Pons (tissue), 1 donor: ENCODE data around the gene DUS1L.

Experiments
- DNase-seq: peaks from one replicate; pipeline ENCODE4 v3.0.0-alpha.2; 2016; ENCODE audit warnings: low spot score

The DUS1L gene

DNA sequence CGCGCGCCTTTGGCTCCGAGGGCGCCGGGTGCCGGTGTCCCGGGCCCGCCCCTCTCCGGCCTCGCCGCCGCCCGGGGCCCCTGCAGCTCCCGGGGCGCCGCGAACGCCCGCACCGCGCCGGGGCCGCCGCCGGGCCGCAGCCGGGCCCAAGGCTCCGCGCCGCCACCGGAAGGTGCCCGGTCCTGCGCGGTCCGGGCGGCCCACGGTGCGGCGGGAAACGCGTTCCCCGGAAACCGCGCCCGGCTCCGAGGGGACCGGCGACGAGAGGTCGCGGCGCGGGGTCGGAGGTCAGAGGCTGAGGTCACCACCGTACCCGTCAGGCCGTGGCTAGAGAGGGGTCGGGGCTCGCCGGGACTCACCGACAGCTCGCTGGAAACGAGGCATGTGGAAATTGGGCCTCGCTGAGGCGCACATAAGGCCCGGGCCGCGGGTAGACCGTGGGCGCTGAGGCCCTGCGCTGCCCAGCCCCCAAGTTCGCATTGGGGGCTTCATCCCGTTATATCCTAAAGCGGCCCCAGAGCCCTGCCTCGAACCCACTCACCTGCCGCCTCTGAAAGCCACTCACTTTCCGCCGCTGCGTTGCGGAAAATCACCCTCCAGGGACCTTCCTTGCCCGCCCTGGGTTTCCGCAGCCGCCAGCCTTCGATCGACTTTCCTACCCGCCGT lies at the start of gene DUS1L:
Gene DUS1L, minus strand, starts transcription at position 167 of the 666 bp plus-strand sequence. CDS start 745 bp downstream, outside the sequence.
- DNase-seq = no peak

DNA sequence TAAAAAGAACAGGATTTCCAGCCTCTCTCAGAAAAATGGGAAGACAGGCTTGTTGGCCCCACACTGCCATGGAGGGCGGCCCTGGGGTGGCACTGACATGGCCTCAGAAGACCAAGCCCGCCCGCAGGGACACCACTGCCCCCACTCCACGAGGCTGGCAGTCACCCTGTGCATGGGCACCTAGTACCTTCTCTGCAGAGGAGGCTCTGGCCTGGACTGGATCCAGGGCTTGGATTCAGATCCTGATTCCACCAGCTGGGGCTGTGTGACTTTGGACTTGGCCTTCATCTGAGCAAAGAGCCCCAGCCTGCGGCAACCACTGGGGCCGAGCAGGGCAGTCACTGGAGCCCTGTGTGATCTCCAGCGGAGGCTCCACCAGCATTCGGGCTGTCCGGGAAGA lies 49.3 kb upstream of the DUS1L start:
- no peak for DNase-seq

DNA sequence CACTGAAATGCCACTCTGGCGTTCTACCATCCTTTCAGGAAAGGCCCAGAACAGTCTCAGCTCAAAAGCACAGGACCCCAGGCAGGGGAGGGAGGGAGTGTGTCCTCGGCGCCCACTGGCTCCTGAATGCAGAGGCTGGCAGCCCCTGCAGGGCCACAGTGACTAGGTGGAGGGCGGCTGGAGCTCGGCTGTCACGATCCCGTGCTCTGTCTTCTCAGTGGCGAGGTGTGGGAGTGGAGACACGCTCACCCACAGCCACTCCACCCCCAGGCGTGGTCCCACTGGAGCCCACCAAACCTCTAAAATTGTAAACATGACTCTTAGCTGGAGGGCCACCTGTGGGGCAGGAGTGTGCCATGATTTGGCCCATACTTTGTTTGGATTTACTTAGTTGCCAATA lies 48.8 kb upstream of the DUS1L start:
- no peak for DNase-seq

DNA sequence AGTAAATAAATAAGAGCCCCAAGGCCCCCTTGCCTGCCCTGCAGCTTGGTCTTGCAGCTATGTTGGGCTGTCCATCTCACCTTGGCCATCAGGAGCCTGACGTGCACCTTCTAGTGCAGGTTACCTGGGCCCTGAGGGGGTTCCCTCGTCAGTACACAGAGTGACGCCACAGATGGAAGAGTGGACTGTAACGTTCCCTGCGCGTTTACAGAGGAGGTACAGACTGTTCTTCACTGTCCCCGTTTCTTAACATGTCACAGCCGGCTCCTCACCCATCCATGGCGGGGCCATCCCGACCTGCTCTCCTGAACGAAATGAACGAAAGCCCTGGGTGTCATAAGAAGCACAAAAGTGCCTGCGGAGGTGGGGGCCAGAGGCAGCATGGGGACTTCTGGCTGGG lies 48.3 kb upstream of the DUS1L start:
- no peak for DNase-seq

DNA sequence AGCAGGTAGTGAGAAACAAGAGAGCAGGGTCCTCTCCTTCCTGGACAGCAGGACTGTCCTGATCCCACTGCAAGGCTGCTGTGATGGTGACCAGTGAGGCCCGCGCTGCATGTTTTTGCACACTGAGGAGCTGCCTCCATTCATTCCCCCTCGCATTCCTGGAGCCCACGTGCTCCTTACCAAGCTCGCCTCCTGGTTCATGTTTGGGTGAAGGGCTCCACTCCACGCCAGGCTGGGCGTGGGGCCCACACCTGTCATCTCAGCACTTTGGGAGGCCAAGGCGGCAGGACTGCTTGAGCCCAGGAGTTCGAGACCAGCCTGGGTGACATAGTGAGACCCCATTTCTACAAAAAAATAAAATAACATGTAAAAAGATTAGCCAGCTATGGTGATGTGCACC lies 47.8 kb upstream of the DUS1L start:
- DNase-seq = no peak

DNA sequence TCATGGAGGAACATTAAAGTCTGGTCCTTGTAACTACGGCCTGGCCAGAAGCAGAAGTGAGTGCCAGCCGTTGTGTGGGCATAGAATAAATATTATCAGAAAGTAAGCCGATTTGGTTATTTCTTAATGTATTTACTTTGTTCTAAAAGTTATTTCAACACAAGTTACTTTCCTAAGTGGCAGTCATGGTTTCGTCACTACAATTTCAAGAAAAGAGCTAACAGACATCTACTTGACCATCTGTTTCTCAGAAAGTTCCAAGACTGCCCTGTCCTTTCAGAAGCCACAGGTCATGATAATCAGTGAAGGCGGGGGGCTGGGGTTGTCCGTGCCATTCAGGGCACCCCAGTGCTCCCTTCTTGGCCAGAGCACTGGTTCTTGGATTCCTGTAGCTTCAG lies 47.3 kb upstream of the DUS1L start:
- DNase-seq = no peak

DNA sequence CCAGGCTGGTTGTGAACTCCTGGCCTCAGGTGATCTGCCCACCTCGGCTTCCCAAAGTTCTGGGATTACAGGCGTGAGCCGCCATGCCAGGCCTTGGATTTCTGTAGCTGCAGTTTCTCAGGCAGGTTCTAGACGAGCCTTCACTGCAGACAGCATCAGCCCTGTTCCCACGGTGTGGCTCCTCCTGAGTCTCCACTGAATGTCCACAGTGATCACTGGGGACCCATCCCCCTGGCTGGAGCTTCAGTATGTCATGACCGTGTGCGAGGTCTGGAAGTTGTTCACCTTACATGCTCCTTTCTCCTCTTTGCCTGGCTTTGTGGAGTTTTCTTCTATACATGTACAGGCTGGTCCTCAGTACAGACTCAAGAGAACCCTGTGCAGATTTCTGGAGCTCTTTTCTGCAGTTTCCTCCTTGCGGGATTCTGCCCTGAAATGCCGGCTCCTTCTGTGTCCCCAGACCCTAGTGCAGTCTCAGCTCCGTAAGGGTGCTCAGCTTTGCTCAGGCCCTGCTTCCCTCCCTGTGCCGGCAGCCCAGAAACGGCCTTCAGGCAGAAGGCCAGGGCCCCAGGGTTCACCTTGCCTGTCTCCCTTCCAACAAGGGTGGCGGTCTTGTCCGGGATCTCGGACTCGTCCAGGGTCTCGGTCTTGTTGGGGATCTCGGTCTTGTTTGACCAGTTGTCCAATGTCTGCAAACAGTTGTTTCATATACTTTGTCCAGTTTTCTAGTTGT lies 46.7 kb upstream of the DUS1L start:
- DNase-seq = no peak

DNA sequence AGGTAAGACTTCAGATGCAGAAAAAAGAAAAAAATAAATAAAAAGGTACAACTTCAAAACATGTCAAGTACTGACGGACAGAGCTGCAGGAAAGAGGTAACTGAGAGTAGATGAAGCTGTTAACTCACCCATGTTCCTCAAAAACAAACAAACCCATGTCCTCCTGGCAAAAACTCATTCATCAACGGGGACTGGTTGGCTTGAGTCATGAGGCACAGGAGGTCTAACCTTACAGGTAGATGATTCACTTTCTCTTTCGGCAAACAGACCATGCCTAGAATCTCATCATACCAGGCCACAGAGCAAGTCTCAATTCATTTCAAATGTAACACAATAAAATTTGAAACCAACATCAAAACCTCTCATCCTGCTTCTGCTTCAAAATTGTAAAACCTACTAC lies 44.7 kb upstream of the DUS1L start:
- DNase-seq = no peak

DNA sequence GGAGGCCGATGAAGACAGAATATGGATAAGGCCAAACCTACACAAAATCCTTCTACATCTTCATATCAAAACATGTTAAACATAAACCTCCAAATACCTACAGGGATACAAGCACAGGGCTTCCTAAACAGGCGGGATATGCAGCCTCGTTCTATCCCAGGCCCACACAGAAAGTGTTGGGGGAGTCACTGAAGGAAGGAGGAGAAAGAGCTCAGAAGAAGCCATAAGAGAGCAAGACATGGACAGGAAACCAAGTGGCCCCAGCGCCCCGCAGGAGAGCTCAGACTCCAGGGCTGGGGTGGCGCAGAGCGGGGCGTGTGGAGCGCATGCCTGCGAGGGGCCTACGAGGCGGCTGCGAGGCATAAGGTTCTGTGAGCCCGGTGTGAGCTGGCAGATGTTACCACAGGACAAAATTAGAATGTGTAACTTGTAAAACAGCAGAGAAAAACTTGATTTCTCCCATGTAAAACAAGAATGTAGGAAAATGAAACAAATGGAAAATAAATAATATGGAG lies 43.4 kb upstream of the DUS1L start:
- DNase-seq = no peak

DNA sequence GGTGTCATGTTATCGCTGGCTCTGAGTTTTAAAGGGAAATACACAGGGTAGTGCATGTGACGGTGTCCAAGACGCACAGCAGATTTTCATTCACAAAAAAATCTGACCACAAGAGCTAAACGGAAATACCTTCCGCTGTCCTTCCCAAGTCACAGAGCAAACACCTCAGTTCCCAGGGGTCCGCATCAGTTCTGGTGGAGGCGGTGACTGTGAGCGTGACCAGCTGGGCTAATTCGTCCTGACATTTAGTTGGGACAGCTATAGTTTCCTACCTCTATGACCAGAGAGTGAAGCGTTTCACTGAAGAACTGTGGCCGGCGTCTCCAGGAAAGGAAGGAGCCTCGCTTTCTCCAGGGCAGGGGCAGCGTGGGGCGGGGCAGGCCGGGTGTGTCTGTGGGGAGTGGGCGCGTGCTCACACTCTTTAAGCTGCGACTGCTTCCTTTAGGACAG lies 42.9 kb upstream of the DUS1L start:
- DNase-seq = no peak

DNA sequence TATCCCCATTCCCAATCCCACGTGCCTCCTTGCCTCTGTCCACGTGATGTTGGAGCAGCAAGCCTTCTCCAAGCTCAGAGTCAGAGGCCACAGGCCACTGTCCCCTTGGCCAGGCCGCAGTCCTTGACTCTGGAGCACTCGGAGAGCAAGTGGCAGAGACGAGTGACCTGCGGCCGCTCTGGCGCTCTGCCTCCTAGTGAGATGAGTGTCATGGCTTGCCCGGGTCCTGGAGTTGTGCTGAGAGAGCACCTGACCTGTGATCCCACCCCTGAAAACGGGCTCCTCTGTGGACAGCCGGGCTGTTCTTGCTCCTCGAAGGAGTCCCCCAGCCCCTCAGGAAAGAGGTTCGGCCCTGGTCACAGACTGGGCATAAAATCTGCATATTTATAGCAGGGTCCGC lies 42.4 kb upstream of the DUS1L start:
- DNase-seq = no peak

DNA sequence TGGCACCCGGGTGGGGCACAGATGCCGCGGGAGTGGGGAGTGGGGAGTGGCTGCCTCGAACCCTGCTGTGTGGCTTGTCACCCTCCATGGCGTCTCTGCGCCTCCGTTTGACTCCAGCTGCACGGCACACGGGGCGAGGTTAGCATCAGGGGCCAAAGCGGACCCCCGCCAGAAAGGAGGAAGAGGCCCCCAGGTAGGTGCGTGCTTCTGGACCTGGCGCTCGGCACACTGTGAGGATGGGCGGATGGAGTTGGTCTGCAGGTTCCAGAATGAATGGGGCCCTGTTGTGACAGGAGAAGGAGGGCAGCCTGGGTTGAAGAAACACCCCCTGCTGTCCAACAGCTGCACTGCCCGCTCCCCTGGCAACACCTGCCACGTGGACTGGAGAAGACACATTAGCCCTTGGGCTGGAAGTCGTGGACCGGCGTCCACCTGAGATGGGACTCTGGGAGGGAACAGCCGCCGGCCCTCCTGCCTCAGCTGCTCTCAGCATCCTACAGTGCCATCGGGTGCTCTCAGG lies 41.8 kb upstream of the DUS1L start:
- DNase-seq = no peak

DNA sequence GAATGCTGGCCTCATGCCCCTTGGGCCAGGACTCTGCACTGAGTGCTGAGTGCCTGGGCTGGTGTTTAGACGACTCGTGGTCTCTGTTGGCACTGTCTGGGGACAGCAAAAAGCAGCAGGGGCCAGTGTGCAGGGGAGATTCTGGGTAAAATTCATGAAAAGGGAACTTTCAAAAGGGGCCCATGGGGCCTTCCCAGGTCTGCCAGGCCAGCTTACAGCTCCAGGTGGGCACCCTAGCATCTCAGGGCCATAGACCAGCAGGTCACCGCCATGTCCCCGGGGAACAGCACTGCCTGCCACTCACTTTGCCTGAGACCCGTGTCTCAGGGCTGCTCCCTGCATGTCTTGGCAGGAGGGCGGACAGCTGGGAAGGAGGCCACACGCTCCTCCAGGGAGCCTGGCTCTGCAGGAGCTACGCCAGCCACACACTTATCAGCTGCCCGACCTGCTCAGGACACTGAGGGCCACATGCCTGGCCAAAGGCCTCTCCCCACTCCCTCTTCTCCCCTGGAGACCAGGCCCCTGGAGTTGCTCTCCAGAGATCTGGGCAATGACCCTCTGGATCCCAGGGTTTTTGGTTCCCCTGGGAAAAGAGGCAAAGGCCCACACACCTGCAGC lies 41.2 kb upstream of the DUS1L start:
- no peak for DNase-seq

DNA sequence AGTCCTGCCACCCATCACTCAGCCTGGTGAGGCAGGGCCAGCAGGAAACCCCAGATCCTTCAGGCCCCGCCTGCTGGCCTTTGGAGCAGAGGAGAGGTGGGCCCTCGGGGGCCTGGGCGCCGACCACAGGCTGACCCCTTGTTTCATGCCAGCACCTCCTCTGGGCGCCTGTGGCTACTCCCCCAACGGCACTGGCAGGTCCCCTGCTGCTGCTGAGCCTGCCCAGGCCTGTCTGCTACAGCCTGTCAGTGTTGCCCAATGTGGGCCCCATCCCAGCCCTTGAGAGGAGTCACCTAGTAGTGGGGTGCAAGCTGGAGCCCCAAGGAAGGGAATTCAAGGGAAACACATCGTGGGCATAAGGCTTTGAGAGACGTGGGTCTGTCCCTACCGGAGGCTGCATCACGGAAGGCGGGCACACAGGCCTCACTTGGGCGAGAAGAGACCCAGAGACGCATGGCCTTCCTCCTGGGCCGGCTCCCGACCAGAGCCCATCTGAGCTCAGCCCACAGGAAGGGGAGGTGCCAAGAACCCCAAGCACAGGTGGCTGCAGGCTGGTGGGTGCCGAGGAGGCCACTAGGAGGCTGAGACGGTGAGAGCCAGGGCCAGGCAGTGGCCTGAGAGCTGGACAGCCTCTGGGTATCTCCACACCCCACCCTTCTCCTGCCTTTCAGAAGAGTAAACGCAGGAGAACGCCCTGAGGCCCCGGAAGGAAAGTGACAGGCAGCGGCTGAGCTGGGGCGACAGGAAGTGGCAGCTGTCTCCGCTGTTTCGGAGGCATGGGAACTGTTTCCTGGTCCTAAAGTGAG lies 40.5 kb upstream of the DUS1L start:
- DNase-seq = no peak

DNA sequence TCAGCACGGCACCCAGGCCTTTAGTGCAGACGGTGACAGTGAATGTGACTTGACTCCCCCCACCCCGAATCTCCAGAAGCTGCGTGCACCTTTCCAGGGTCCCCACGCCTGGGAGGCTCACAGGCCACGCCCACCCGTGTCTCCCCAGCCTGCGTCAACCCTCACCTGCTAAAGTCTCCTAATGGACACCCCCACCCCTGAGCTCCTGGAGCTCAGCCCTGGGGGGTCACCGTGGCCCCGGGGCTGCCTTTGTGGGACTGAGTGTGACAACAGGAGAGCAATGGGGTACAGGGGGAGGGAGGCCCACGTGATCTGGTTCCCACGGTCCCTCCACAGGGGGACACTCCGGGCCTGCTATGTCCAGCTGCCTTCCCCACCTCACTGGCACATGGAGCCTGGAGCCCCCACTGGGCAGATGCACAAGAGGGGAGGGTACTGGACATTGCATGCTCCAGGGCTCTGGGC lies 39.8 kb upstream of the DUS1L start:
- DNase-seq = no peak

DNA sequence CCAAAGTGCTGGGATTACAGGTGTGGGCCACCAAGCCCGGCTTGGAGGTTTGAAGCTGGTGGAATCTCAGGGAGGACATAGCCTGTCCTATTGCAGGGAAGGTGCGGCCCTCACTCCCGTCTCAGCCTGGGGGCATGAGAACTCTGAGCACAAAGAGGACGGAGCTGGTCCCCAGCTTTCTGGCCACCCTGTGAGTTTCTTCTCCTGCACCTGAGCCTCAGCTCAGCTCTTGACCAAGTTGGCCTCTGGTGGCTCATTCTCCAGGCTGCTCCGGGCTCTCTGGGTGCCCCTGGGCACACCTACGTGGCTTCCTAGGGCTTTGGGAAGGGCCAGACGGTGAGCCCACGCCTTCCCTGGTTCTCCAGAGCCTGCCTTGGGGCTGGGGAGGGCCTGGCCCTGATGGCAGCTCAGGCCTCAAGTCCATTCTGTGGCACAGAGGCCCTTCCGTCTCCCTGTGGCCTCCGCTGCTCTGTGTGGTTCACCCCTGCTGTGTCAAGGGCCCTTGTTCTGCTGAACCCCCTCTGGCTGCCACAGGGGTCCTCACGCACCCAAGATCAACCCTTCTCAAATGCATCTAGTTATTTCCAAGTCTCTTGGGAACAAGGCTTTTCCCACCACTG lies 39.3 kb upstream of the DUS1L start:
- no peak for DNase-seq

DNA sequence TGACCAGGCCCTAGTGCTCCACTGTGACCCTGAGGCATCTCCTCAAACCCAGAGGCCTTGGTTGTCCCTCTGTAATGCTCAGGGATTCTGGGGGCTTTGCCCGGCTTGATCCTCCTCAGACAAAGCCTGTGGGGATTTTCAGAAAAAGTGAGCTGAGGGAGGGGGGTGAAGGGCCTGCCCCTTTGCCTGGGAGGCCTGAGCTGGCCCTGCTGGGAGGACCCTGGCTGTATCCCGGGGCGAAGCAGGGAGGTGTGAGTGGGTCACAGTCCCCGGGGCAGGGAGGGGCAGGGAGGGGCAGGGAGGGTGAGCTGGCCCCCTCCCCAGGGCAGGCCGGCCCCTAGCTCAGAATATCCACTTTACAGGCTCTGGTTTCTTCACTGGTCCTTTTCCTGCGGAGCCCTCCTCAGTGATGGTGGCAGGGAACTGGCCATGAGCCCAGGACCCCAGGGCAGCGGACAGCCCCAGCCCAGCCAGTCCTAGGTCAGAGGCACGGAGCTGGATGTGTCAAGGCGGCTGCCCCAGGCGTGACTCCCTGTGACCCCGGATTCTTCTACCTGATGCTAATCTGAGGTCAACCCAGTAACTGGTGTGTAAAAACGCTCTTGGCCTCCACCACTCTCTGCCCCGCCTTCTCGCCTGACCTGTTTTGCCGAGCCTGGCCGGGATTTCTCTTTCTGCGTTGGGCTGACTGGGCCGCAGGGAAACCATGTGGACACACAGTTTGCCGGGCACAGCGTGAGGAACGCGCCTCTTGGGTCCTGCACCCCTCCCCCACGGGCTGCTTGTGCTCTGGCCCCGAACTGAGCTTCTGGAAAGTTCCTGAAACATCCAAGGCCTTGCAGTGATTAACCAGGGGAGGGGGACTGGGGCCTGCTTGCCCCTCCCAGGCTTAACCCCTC lies 38.2 kb upstream of the DUS1L start:
- no peak for DNase-seq

DNA sequence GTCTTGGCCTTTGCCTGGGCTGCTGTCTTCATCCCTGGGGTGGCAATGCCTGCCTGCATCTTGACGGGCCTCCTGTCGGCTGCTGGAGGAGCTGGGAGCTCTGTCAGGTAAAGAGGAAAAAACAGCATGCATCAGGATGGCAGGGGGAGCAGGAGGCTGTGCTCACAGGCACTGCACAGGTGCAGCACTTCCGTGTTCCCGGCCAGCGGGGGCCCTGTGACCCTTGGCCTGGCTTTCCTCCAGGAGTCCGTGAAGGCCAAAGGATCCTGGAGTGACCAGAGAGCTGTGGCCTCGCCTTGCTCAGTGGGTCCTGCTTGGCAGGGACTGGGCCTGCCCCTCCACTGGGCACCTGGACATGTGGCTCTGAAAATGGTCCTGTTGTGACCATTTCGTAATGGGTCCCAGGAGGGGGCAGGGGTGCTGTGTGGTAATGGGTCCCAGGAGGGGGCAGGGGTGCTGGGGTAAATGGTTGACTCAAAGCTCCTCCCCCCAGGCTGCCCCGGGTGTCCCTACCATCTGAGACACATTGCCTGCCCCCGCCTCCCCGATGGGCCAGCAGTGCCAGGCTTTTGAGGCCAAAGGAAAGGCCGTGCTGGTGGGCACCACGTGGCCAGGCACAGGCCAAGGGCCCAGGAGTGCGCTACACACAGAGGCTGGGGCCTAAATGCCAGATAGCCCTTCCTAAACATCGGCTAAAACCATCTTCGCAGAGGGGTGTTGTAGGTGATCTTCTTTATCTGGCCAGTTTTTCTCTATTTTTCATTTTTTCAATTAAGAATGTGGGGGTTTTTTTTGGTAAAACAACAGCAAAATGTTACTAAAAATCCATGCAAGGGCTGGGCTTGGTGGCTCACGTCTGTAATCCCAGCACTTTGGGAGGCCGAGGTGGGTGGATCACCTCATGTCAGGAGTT lies 36.4 kb upstream of the DUS1L start:
- DNase-seq = no peak

DNA sequence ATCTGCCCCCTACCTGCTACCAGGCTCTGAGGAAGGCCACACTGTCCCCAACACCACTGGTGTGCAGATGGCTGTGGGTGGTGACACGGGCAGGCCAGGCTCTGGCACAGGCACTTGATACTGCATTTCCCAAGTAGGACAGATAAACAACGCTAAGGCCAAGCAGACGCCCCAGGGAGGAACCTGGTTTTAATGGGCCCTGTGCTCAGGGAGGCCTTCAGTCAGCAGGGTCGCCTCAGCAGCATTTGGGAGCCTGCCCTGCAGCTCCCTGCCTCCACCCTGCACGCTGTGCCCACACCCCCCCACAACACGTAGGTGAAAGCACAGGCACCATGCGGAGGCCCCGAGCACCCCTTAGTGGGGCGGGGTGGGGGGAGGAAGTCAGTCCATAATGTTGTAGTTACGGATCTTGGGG lies 35.7 kb upstream of the DUS1L start:
- no peak for DNase-seq
